Left lung (tissue), 10 donors: ENCODE data around the gene TMEM229B. TPM values are rescaled to one million over a fixed set of nuclear protein-coding genes. Genes with fewer than 3 reads are reported as not detected.
A peak's percentile ranks its signal among the peaks of the same experiment; 100 is the strongest.

Experiments
- ATAC-seq: fragments of 200-7000 bp; cut with Tn5 transposase; one replicate; pipeline ENCODE4 v1.9.1; 2020; ENCODE audit warnings: moderate library complexity
- DNase-seq, 4 donors: peaks; one replicate each; pipeline ENCODE4 v3.0.0-alpha.2; 2013 to 2020
- H3K27ac ChIP-seq, 2 donors: fragments of 200-600 bp; sonication (generic) in 1 of 2; one replicate each; pipeline versions ENCODE4 v1.5.0 to v1.8.0; 2020 to 2021
- H3K27me3 ChIP-seq, 2 donors: fragments of 200-600 bp; sonication (generic) in 1 of 2; one replicate each; pipeline versions ENCODE4 v1.5.0 to v1.8.0; 2020 to 2021
- H3K36me3 ChIP-seq, 2 donors: fragments of 200-600 bp; sonication (generic) in 1 of 2; one replicate each; pipeline versions ENCODE4 v1.5.0 to v1.8.0; 2020 to 2021
- H3K4me1 ChIP-seq, 2 donors: fragments of 200-600 bp; one replicate each; pipeline ENCODE4 v1.8.0; 2021
- H3K4me3 ChIP-seq, 2 donors: fragments of 200-600 bp; sonication (generic) in 1 of 2; one replicate each; pipeline versions ENCODE4 v1.5.0 to v1.8.0; 2020 to 2021; ENCODE audit warnings: mild to moderate bottlenecking in 1 of 2
- H3K9me3 ChIP-seq, 2 donors: fragments of 200-600 bp; sonication (generic) in 1 of 2; one replicate each; pipeline versions ENCODE4 v1.5.0 to v1.8.0; 2020 to 2021
- intact Hi-C, 2 donors: fragments of 100-400 bp; cut with DNase I; formaldehyde crosslinking; loops; one replicate each; pipeline versions ENCODE4 v1.11.2 to v1.14.2; 2022
- polyA plus RNA-seq, 6 donors: library from polyadenylated mRNA; unstranded; fragments of 120-200 nt; gene quantifications; one replicate each; pipeline ENCODE4 v1.2.1, GENCODE V29; 2013; ENCODE audit not compliant: insufficient read length in 6 of 6
- total RNA-seq, 2 donors: library from RNA; stranded (reverse); fragmentation: NEBNext Ultra II Directional; extraction: Animal tissue kit (Norgen Biotek cat#: 25700); gene quantifications; one replicate each; pipeline ENCODE4 v1.2.1, GENCODE V29; 2021
- TF ChIP-seq, protein P1 (sequence below), 2 donors: fragments of 200-600 bp; sonication (generic) in 1 of 2; IDR thresholded peaks; one replicate each; pipeline versions ENCODE4 v1.5.0 to v1.8.0; 2021; ENCODE audit warnings: antibody characterized with exemption in 2 of 2
- donor health status: DM: no; HTN: yes; CAD: no.
- donor health status: DM: no; HTN: no; CAD: no.

The TMEM229B gene
- total and polyA plus RNA-seq, 8 donors, result 0.39 to 7.7 (median 0.77) TPM

DNA sequence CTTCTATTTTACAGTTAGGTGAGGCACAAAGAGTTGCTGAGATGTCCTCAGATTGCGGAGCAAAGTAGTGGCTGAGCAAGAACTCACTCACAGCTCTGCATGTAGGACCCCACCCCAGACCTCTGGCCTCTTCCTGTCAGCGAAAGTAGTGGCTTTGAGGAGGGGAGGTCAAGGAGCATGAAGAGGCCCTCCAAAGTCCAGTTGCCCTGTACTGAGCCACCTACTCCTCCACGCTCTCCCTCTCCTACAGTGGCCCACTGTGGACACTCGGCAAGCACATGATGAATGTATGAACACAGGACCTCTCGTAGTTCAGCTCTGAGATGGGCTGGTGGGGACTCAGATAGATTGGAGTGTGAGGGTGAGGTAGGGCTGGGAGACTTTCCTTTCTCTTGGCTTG is 39.2 kb upstream of the TMEM229B start:
- peaks cover 0 to 7% of the 10 kb centered on the region in 2 donors for H3K4me1 ChIP-seq
- intact Hi-C loops, result no loop called here
- peaks cover 0 to 51% of the 10 kb centered on the region in 2 donors for H3K27me3 ChIP-seq
- TF ChIP-seq, protein P1, sequence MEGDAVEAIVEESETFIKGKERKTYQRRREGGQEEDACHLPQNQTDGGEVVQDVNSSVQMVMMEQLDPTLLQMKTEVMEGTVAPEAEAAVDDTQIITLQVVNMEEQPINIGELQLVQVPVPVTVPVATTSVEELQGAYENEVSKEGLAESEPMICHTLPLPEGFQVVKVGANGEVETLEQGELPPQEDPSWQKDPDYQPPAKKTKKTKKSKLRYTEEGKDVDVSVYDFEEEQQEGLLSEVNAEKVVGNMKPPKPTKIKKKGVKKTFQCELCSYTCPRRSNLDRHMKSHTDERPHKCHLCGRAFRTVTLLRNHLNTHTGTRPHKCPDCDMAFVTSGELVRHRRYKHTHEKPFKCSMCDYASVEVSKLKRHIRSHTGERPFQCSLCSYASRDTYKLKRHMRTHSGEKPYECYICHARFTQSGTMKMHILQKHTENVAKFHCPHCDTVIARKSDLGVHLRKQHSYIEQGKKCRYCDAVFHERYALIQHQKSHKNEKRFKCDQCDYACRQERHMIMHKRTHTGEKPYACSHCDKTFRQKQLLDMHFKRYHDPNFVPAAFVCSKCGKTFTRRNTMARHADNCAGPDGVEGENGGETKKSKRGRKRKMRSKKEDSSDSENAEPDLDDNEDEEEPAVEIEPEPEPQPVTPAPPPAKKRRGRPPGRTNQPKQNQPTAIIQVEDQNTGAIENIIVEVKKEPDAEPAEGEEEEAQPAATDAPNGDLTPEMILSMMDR (IDR thresholded peaks at IDR 0.05), result no peak
- DNase-seq (no peak), ATAC-seq (no peak)
- no peaks in the 10 kb centered on the region for H3K36me3 ChIP-seq
- no peak overlapping the region for H3K4me3 ChIP-seq
- no peak overlapping the region for H3K27ac ChIP-seq
- no peaks in the 10 kb centered on the region for H3K9me3 ChIP-seq

GRCh38 chr14:67526676-67527459 is 38.3 kb upstream of the TMEM229B start:
- Histone ChIP-seq H3K4me1 (no peaks in the 10 kb centered on the region), H3K36me3 (no peaks in the 10 kb centered on the region), H3K27ac (no peak overlapping the region), H3K9me3 (no peaks in the 10 kb centered on the region), H3K4me3 (no peak overlapping the region), H3K27me3 (peaks cover 0 to 51% of the 10 kb centered on the region in 2 donors)
- TF ChIP-seq, protein P1 (IDR thresholded peaks at IDR 0.05), result peak; percentile 48 to 60
- ATAC-seq (peak; percentile 79), DNase-seq (peak in 1 of 4 donors; percentile 46)
- intact Hi-C loops, result no loop called here

DNA sequence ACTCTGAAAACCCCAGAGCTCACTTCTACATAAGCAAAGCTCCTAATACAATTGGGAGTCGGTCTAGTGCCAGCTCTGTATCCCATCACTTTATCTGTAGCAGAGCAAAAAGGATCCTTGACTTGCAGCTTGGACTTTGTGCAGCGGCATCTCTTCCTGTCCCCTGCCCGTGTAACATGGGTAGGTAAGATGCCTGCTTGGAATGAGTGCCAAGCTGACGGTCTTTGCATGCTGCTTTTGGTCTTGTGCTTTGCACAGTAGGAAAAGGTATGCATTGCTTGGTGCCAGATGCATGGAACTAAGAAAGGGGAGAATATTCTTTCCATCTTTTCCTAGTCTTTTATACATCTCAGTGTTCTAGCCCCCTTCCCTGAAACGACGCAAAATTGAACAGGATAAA is 37.7 kb upstream of the TMEM229B start:
- H3K27me3 ChIP-seq, result peaks cover 0 to 47% of the 10 kb centered on the region in 2 donors
- no peak for ATAC-seq
- H3K4me1 ChIP-seq, result no peaks in the 10 kb centered on the region
- H3K9me3 ChIP-seq, result no peaks in the 10 kb centered on the region
- no peak overlapping the region for H3K4me3 ChIP-seq
- no peaks in the 10 kb centered on the region for H3K36me3 ChIP-seq
- no peak for DNase-seq
- TF ChIP-seq, protein P1 (IDR thresholded peaks at IDR 0.05), result no peak
- intact Hi-C loops, result no loop called here
- no peak overlapping the region for H3K27ac ChIP-seq

GRCh38 chr14:67525389-67525788 is 36.9 kb upstream of the TMEM229B start:
- intact Hi-C loops, result no loop called here

DNA sequence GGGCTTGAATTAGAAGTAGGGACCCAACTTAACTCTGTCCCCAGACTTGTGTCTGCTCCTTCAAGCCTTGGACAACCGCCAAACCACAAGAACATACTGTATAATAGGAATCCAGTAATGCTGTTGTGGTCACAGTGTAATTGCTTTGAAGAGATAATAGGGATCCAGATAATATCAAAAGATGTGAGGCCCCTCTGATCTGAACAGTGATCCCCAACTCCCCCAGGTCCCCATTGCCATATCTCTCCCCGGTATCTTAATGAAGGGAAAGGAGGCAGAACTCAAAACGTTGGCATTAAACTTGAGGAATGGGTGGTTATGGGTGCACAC is 36.1 kb upstream of the TMEM229B start:
- no peak overlapping the region for H3K4me3 ChIP-seq
- TF ChIP-seq, protein P1 (IDR thresholded peaks at IDR 0.05), result no peak
- H3K9me3 ChIP-seq, result no peaks in the 10 kb centered on the region
- DNase-seq (no peak), ATAC-seq (no peak)
- H3K27ac ChIP-seq, result no peak overlapping the region
- no peaks in the 10 kb centered on the region for H3K4me1 ChIP-seq
- intact Hi-C loops, result no loop called here
- no peaks in the 10 kb centered on the region for H3K36me3 ChIP-seq
- peaks cover 0 to 46% of the 10 kb centered on the region in 2 donors for H3K27me3 ChIP-seq

More at GRCh38 chr14:67525389-67525788, 36.9 kb upstream of the TMEM229B start:
- DNase-seq, result no peak
- Histone ChIP-seq H3K27me3 (peaks cover 0 to 46% of the 10 kb centered on the region in 2 donors), H3K27ac (no peak overlapping the region), H3K4me3 (no peak overlapping the region), H3K9me3 (no peaks in the 10 kb centered on the region), H3K4me1 (no peaks in the 10 kb centered on the region), H3K36me3 (no peaks in the 10 kb centered on the region)
- no peak for ATAC-seq
- TF ChIP-seq, protein P1 (IDR thresholded peaks at IDR 0.05), result no peak
